Retinal pigment epithelial cell (primary cell): Measurements from ENCODE around the gene FICD.

ENCODE experiments used
- DNase-seq: peaks from one replicate; pipeline ENCODE4 v3.0.0-alpha.2; 2010; ENCODE audit warnings: low read depth
- H3K4me3 ChIP-seq: 2 replicates; pipeline ENCODE4 v1.5.1; 2011; ENCODE audit warnings: mild to moderate bottlenecking, low read length, control low read depth, moderate library complexity
- TF ChIP-seq, protein P1 (sequence below): conservative IDR thresholded peaks from 2 replicates; pipeline ENCODE4 v1.5.1; 2011; ENCODE audit warnings: low read depth, low read length, control low read depth, inconsistent platforms

Gene FICD

GRCh38 chr12:108523365-108523764, 8.3 kb downstream of the FICD start:
- TF ChIP-seq, protein P1, sequence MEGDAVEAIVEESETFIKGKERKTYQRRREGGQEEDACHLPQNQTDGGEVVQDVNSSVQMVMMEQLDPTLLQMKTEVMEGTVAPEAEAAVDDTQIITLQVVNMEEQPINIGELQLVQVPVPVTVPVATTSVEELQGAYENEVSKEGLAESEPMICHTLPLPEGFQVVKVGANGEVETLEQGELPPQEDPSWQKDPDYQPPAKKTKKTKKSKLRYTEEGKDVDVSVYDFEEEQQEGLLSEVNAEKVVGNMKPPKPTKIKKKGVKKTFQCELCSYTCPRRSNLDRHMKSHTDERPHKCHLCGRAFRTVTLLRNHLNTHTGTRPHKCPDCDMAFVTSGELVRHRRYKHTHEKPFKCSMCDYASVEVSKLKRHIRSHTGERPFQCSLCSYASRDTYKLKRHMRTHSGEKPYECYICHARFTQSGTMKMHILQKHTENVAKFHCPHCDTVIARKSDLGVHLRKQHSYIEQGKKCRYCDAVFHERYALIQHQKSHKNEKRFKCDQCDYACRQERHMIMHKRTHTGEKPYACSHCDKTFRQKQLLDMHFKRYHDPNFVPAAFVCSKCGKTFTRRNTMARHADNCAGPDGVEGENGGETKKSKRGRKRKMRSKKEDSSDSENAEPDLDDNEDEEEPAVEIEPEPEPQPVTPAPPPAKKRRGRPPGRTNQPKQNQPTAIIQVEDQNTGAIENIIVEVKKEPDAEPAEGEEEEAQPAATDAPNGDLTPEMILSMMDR = no peak
- DNase-seq = no peak
- no peak overlapping the region for H3K4me3 ChIP-seq

DNA sequence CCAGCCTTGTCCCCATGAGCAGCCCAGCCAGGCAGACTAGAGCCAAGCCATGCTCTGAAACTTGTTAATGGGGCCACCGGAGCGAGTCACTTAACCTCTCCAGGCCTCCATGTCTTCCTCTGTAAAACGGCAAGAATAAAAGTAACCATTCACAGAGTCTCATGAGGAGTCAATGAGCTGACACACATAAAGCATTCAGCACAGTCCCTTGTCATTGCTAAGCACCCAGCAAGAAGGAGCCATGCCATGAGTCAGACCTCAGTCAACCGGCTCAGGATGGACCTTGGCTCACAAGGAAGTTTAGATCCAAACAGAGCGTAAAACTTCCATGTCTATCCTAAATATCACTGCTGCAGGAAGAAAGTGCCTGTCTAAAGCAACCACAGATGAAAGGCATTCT, 10.6 kb downstream of the FICD start:
- DNase-seq = no peak
- TF ChIP-seq, protein P1 = no peak
- no peak overlapping the region for H3K4me3 ChIP-seq

GRCh38 chr12:108526482-108527165, 11.5 kb downstream of the FICD start:
- H3K4me3 ChIP-seq = no peak overlapping the region
- TF ChIP-seq, protein P1 = peak; percentile 33
- DNase-seq = no peak

DNA sequence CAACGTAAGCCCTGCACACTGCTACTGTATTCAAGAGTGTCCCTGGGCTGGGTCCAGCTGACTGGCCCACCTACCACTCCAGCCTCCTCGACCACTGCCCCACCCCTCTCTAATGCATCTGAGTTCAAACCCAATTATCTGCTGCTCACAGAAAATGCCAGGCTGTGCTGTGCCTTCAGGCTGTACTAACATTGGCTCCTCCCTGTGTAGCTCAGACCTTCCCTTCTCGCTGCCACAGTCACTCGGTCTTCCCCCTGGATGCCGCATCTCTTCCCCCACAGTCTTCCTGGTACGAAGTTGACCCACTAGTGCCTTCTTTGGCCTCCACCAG, 12.1 kb downstream of the FICD start:
- no peak for DNase-seq
- TF ChIP-seq, protein P1 = no peak
- H3K4me3 ChIP-seq = no peak overlapping the region

- H3K4me3 ChIP-seq = no peak overlapping the region
- DNase-seq = no peak
- TF ChIP-seq, protein P1 = no peak
Measured at GRCh38 chr12:108530161-108530560, 15.1 kb downstream of the FICD start.

GRCh38 chr12:108531929-108532848, 17.1 kb downstream of the FICD start:
- TF ChIP-seq, protein P1 = no peak
- no peak overlapping the region for H3K4me3 ChIP-seq

GRCh38 chr12:108538146-108538545, 23.1 kb downstream of the FICD start:
- H3K4me3 ChIP-seq = no peak overlapping the region
- DNase-seq = no peak
- TF ChIP-seq, protein P1 = no peak

More at GRCh38 chr12:108531929-108532848, 17.1 kb downstream of the FICD start:
- no peak for DNase-seq
